ENCODE results near the gene NUDT4. TPM values are rescaled to one million over a fixed set of nuclear protein-coding genes. Genes with fewer than 3 reads are reported as not detected.
"Not testable (repeated sequence)": the region's sequence is repeated elsewhere in the genome, so short reads cannot be mapped to it uniquely, and the experiment has no call there.

NUDT4 gene
- total and polyA plus RNA-seq, 10 of the 15 experiments (the other 5 are each of a cell fraction or from before 2014, with no cell fraction given) = 26.6 to 91.6 (median 63.1) TPM

GRCh38 chr12:93378196-93378997, 672 bp downstream of the NUDT4 start:
- TF ChIP-seq GATAD2B (conservative IDR thresholded peaks at IDR 0.05; ENCODE audit: low read depth) (peak; percentile 83), SIN3A (IDR thresholded peaks at IDR 0.05; ENCODE audit: low read depth, low read length) (peak; percentile 71; the same call in 1 of the 2 replicates), BHLHE40 (IDR thresholded peaks at IDR 0.05; ENCODE audit: borderline replicate concordance in 1 of 2, low read depth in 2 of 2, low read length in 1 of 2) (peak in 1 of 2 experiments; percentile 24; a peak in 1 of 4 replicates), SMAD5 (IDR thresholded peaks at IDR 0.05; ENCODE audit: low read depth) (0 out of 2 replicates have a peak, but pooled peaks have one; percentile 13), NKRF (conservative IDR thresholded peaks at IDR 0.05) (0 out of 2 replicates have a peak, but pooled peaks have one; percentile 26), RELB (IDR thresholded peaks at IDR 0.05; ENCODE audit: low read depth) (0 out of 2 replicates have a peak, but pooled peaks have one; percentile 35), POLR2AphosphoS5 (IDR thresholded peaks at IDR 0.05; ENCODE audit: low read length) (peak; percentile 77), LARP7 (IDR thresholded peaks at IDR 0.05) (peak; percentile 70), MXI1 (IDR thresholded peaks at IDR 0.05; ENCODE audit: low read depth, low read length) (peak; percentile 24; the same call in 1 of the 2 replicates), POLR2AphosphoS2 (IDR thresholded peaks at IDR 0.05; ENCODE audit: low read depth, low read length) (0 out of 2 replicates have a peak, but pooled peaks have one; percentile 17), DPF2 (IDR thresholded peaks at IDR 0.05) (peak; percentile 81; the same call in 1 of the 2 replicates), TAF1 (IDR thresholded peaks at IDR 0.05; ENCODE audit: borderline replicate concordance, low read depth, low read length) (0 out of 2 replicates have a peak, but pooled peaks have one; percentile 50), RUNX3 (IDR thresholded peaks at IDR 0.05; ENCODE audit: low read length) (0 out of 2 replicates have a peak, but pooled peaks have one; percentile 45), YY1 (IDR thresholded peaks at IDR 0.05; ENCODE audit: low read depth, low read length) (peak; percentile 73; the same call in 1 of the 2 replicates), IKZF2 (IDR thresholded peaks at IDR 0.05) (peak in 1 of 2 experiments; percentile 18; a peak in 1 of 4 replicates), NBN (IDR thresholded peaks at IDR 0.05) (peak; percentile 31; the same call in 1 of the 2 replicates), POLR2A (IDR thresholded peaks at IDR 0.05; ENCODE audit: low read depth, low read length) (peak; percentile 83), IKZF1 (conservative IDR thresholded peaks at IDR 0.05) (peak; percentile 69), CREB1 (IDR thresholded peaks at IDR 0.05; ENCODE audit: low read depth) (0 out of 2 replicates have a peak, but pooled peaks have one; percentile 19), PML (IDR thresholded peaks at IDR 0.05; ENCODE audit: low read length) (peak; percentile 58; the same call in 1 of the 2 replicates)
- ChIA-PET CTCF (interaction anchor here (0.6 to 7.5 kb wide), 6 partner anchors 19 to 388 kb away, joined by 3 to 93 read pairs (median 69); no protein-coding TSS in a partner anchor), RAD21 (ENCODE audit: unreplicated experiment) (interaction anchor here (0.6 to 6.9 kb wide), 12 partner anchors 11 to 432 kb away, joined by 3 to 133 read pairs (median 14); no protein-coding TSS in a partner anchor), POLR2A (interaction anchor here (0.5 to 3.2 kb wide), 5 partner anchors 8 to 835 kb away, joined by 3 to 26 read pairs (median 7); no protein-coding TSS in a partner anchor), SMC1A (ENCODE audit: uncharacterized antibody, unreplicated experiment) (interaction anchor here (0.8 to 10.4 kb wide), 14 partner anchors 10 to 550 kb away, joined by 3 to 209 read pairs (median 4); no protein-coding TSS in a partner anchor)
- H3K9me3 ChIP-seq (replicated peaks; ENCODE audit: control insufficient read depth, insufficient read depth, low read length); DNase-seq (ENCODE audit: low read depth, low spot score); BruUV-seq (replicated peaks); in situ Hi-C loops (cut with MboI); H3K36me3 ChIP-seq (ENCODE audit: control insufficient read depth in 2 of 2, insufficient read depth in 2 of 2, low read length in 1 of 2); H4K20me1 ChIP-seq (ENCODE audit: control insufficient read depth, insufficient read depth); H3K27me3 ChIP-seq (replicated peaks in 1 of 2; ENCODE audit: control insufficient read depth in 2 of 2, insufficient read depth in 2 of 2, low read length in 1 of 2): not testable (repeated sequence)
- H3K4me3 ChIP-seq = peak overlapping the region; percentile 87
- peak overlapping the region; percentile 58 for H3K4me2 ChIP-seq (ENCODE audit: control insufficient read depth, insufficient read depth)
- H3K9ac ChIP-seq (ENCODE audit: control insufficient read depth, insufficient read depth, low read length) = peak overlapping the region; percentile 98
- peaks cover 72% of the 10 kb centered on the region for H3K79me2 ChIP-seq (ENCODE audit: control insufficient read depth, insufficient read depth, low read length)
- peak overlapping the region; percentile 98 for H3K27ac ChIP-seq (ENCODE audit: control insufficient read depth, insufficient read depth)
- under 1% methylated on average over 46 of the region's 64 CpGs for whole genome bisulfite sequencing (ENCODE audit: insufficient coverage, insufficient replicate concordance, low lambda C conversion rate, missing lambda C conversion rate)
- peaks cover 15% of the 10 kb centered on the region for H3K4me1 ChIP-seq (ENCODE audit: control insufficient read depth, insufficient read depth, low read length)
- peak overlapping the region; percentile 69 for H2AFZ ChIP-seq (ENCODE audit: control insufficient read depth, low read depth, low read length)
- peak; percentile 72 for FAIRE-seq
- intact Hi-C loops (cut with micrococcal nuclease; ENCODE audit: unreplicated experiment) = loop anchor here (1.0 to 5.0 kb wide), 3 partner anchors 134 to 451 kb away; partner anchors contain the start of gene EEA1
- peak; percentile 51 for ATAC-seq

Measured in GM12878 (cell line).